H1 (cell line): ENCODE data around the gene DYNC1H1. TPM values are rescaled to one million over a fixed set of nuclear protein-coding genes. Genes with fewer than 3 reads are reported as not detected.

ENCODE experiments used
- CTCF ChIA-PET: fragments of 300-600 bp; sonication (Branson Sonifier 250); formaldehyde crosslinking; loops from one replicate; lab custom pipeline; 2021; ENCODE audit not compliant: partially characterized antibody; lab: Charles Lee
- POLR2A ChIA-PET: fragments of 300-600 bp; sonication (Branson Sonifier 250); formaldehyde crosslinking; loops from one replicate; lab custom pipeline; 2021; ENCODE audit warnings: inconsistent platforms; ENCODE audit not compliant: partially characterized antibody; lab: Charles Lee
- DNase-seq, 2 experiments: peaks; one replicate each; pipeline versions ENCODE4 v3.0.0 to v3.0.0-alpha.2; 2010 to 2022; ENCODE audit warnings: low spot score in 2 of 2, low read depth in 1 of 2, mixed read lengths in 1 of 2
- FAIRE-seq: peaks from 2 replicates; lab custom pipeline; 2011; peaks lifted over from hg19 to GRCh38; lab: Jason Lieb, UNC
- H2AFZ ChIP-seq: 2 replicates; pipeline ENCODE4 v1.8.1; 2012; ENCODE audit warnings: low read length, inconsistent platforms
- H2AK5ac ChIP-seq: 2 replicates; pipeline ENCODE4 v1.6.1; 2013; ENCODE audit warnings: low read depth, low read length
- H2BK120ac ChIP-seq: replicated peaks from 2 replicates; pipeline ENCODE3; 2013; ENCODE audit warnings: low read depth, low read length, inconsistent platforms
- H2BK12ac ChIP-seq: 2 replicates; pipeline ENCODE4 v1.6.1; 2013; ENCODE audit warnings: low read depth, low read length
- H2BK15ac ChIP-seq: 2 replicates; pipeline ENCODE4 v1.6.1; 2013; ENCODE audit warnings: low read length
- H2BK20ac ChIP-seq: 2 replicates; pipeline ENCODE4 v1.6.1; 2013; ENCODE audit warnings: low read length
- H2BK5ac ChIP-seq: 2 replicates; pipeline ENCODE4 v1.6.1; 2013; ENCODE audit warnings: low read depth, low read length
- H3K14ac ChIP-seq: 2 replicates; pipeline ENCODE4 v1.6.1; 2013; ENCODE audit warnings: inconsistent platforms; ENCODE audit not compliant: insufficient read length
- H3K18ac ChIP-seq: 2 replicates; pipeline ENCODE4 v1.6.1; 2013; ENCODE audit warnings: low read length; ENCODE audit errors: extremely low read depth
- H3K23ac ChIP-seq: 2 replicates; pipeline ENCODE4 v1.6.1; 2013; ENCODE audit warnings: inconsistent platforms; ENCODE audit not compliant: insufficient read length
- H3K23me2 ChIP-seq: 2 replicates; pipeline ENCODE4 v1.6.1; 2013; ENCODE audit warnings: low read depth, low read length
- H3K27ac ChIP-seq: 2 replicates; pipeline ENCODE4 v1.6.1; 2011; ENCODE audit warnings: low read depth, low read length, inconsistent platforms
- H3K27me3 ChIP-seq, 4 experiments: replicated peaks in 1 of 4; 1 replicate in 1 of 4; 2 replicates in 3 of 4; pipeline versions ENCODE4 v1.6.1 to v1.8.1; 2011 to 2013; ENCODE audit warnings: low read length in 3 of 4, mild to moderate bottlenecking in 3 of 4, inconsistent platforms in 2 of 4, mixed read lengths in 2 of 4, moderate library complexity in 1 of 4; ENCODE audit not compliant: control insufficient read depth in 3 of 4, insufficient read depth in 3 of 4; ENCODE audit errors: extremely low read depth in 1 of 4
- H3K36me3 ChIP-seq, 4 experiments: 2 replicates each; pipeline versions ENCODE4 v1.6.1 to v1.8.1; 2011 to 2013; ENCODE audit warnings: mild to moderate bottlenecking in 4 of 4, low read length in 3 of 4, moderate library complexity in 2 of 4, control low read depth in 1 of 4, inconsistent platforms in 1 of 4; ENCODE audit not compliant: insufficient read depth in 4 of 4, control insufficient read depth in 2 of 4
- H3K4ac ChIP-seq: replicated peaks from 2 replicates; pipeline ENCODE3; 2013; ENCODE audit warnings: low read length, low read depth, mixed read lengths, inconsistent platforms; ENCODE audit not compliant: insufficient read length
- H3K4me1 ChIP-seq, 4 experiments: replicated peaks in 1 of 4; 1 replicate in 1 of 4; 2 replicates in 3 of 4; pipeline versions ENCODE4 v1.6.1 to v1.8.1; 2011 to 2013; ENCODE audit warnings: low read length in 3 of 4, inconsistent platforms in 2 of 4, mixed read lengths in 1 of 4; ENCODE audit not compliant: insufficient read depth in 4 of 4, control insufficient read depth in 3 of 4
- H3K4me2 ChIP-seq, 2 experiments: 2 replicates each; pipeline versions ENCODE4 v1.6.1 to v1.8.1; 2011 to 2013; ENCODE audit warnings: low read depth in 2 of 2, low read length in 2 of 2, control low read depth in 1 of 2, inconsistent platforms in 1 of 2, mild to moderate bottlenecking in 1 of 2; ENCODE audit not compliant: insufficient read depth in 1 of 2
- H3K4me3 ChIP-seq, 4 experiments: fragments of 200-600, 300-600 bp in 1 of 4; sonication (generic), shearing (Covaris generic), sonication (Bioruptor Twin) in 1 of 4; 2 replicates each; pipeline versions ENCODE4 v1.5.1 to v1.8.1; 2011 to 2016; ENCODE audit warnings: low read length in 4 of 4, low read depth in 3 of 4, control low read depth in 2 of 4, inconsistent platforms in 2 of 4, mild to moderate bottlenecking in 2 of 4, mixed read lengths in 1 of 4, moderate library complexity in 1 of 4; ENCODE audit not compliant: insufficient read depth in 2 of 4; ENCODE audit errors: extremely low read depth in 1 of 4
- H3K56ac ChIP-seq: replicated peaks from 2 replicates; pipeline ENCODE3; 2013; ENCODE audit warnings: low read depth, mild to moderate bottlenecking, mixed read lengths, low read length, inconsistent platforms; ENCODE audit not compliant: insufficient read length
- H3K79me1 ChIP-seq: 2 replicates; pipeline ENCODE4 v1.6.1; 2013; ENCODE audit warnings: low read depth, low read length, control low read depth
- H3K79me2 ChIP-seq, 2 experiments: 2 replicates each; pipeline versions ENCODE4 v1.6.1 to v1.8.1; 2012 to 2013; ENCODE audit warnings: low read length in 2 of 2, mild to moderate bottlenecking in 2 of 2, inconsistent platforms in 1 of 2; ENCODE audit not compliant: insufficient read depth in 2 of 2, control insufficient read depth in 1 of 2
- H3K9ac ChIP-seq, 4 experiments: replicated peaks in 1 of 4; 1 replicate in 1 of 4; 2 replicates in 3 of 4; pipeline versions ENCODE4 v1.6.1 to v1.8.1; 2011 to 2013; ENCODE audit warnings: low read depth in 3 of 4, low read length in 3 of 4, control low read depth in 2 of 4, mild to moderate bottlenecking in 2 of 4, moderate library complexity in 2 of 4, inconsistent platforms in 1 of 4; ENCODE audit errors: extremely low read depth in 1 of 4
- H3K9me3 ChIP-seq, 2 experiments: 2 replicates each; pipeline versions ENCODE4 v1.6.1 to v1.8.1; 2012 to 2013; ENCODE audit warnings: mild to moderate bottlenecking in 2 of 2, moderate library complexity in 2 of 2, control low read depth in 1 of 2, inconsistent platforms in 1 of 2, low read depth in 1 of 2, low read length in 1 of 2, mixed read lengths in 1 of 2; ENCODE audit not compliant: insufficient read depth in 2 of 2
- H4K20me1 ChIP-seq, 2 experiments: replicated peaks in 1 of 2; 2 replicates each; pipeline versions ENCODE3 to v1.8.1; 2011 to 2013; ENCODE audit warnings: inconsistent platforms in 2 of 2, low read length in 2 of 2, mild to moderate bottlenecking in 1 of 2; ENCODE audit not compliant: insufficient read depth in 2 of 2, control insufficient read depth in 1 of 2
- H4K5ac ChIP-seq: 2 replicates; pipeline ENCODE4 v1.6.1; 2013; ENCODE audit warnings: low read length, low read depth, mixed read lengths, inconsistent platforms; ENCODE audit not compliant: insufficient read length
- H4K8ac ChIP-seq: 2 replicates; pipeline ENCODE4 v1.8.0; 2013; ENCODE audit warnings: mild to moderate bottlenecking, moderate library complexity, low read length, inconsistent platforms; ENCODE audit not compliant: insufficient read depth; ENCODE audit errors: extremely low read depth
- H4K91ac ChIP-seq: replicated peaks from 2 replicates; pipeline ENCODE3; 2013; ENCODE audit warnings: low read length, mixed read lengths, inconsistent platforms; ENCODE audit not compliant: insufficient read length
- BACH1 ChIP-seq: IDR thresholded peaks from 2 replicates; pipeline ENCODE4 v1.6.1; 2012; ENCODE audit warnings: low read length, improper control_type of control experiment
- EGR1 ChIP-seq: IDR thresholded peaks from 2 replicates; pipeline ENCODE4 v1.6.1; 2011; ENCODE audit warnings: low read depth, low read length, borderline replicate concordance
- FOSL1 ChIP-seq: IDR thresholded peaks from 2 replicates; pipeline ENCODE4 v1.6.1; 2011; ENCODE audit warnings: mild to moderate bottlenecking, low read depth, low read length, moderate library complexity; ENCODE audit not compliant: insufficient read depth
- GABPA ChIP-seq: IDR thresholded peaks from 2 replicates; pipeline ENCODE4 v1.6.1; 2011; ENCODE audit warnings: mild to moderate bottlenecking, low read length, moderate library complexity, borderline replicate concordance; ENCODE audit not compliant: insufficient read depth
- GTF2F1 ChIP-seq: IDR thresholded peaks from 2 replicates; pipeline ENCODE4 v1.6.1; 2012; ENCODE audit warnings: low read depth, low read length, improper control_type of control experiment, borderline replicate concordance
- HDAC2 ChIP-seq, 2 experiments: fragments of 300-600 bp in 1 of 2; sonication (generic) in 1 of 2; IDR thresholded peaks; 2 replicates each; pipeline ENCODE4 v1.6.1; 2011 to 2012; ENCODE audit warnings: low read depth in 2 of 2, low read length in 2 of 2, mild to moderate bottlenecking in 2 of 2, moderate library complexity in 2 of 2, borderline replicate concordance in 1 of 2, inconsistent platforms in 1 of 2
- SIN3A ChIP-seq, 2 experiments: IDR thresholded peaks in 1 of 2; conservative IDR thresholded peaks in 1 of 2; 2 replicates each; pipeline ENCODE4 v1.6.1; 2011 to 2012; ENCODE audit warnings: low read length in 2 of 2, improper control_type of control experiment in 1 of 2, low read depth in 1 of 2, mild to moderate bottlenecking in 1 of 2
- SP2 ChIP-seq: IDR thresholded peaks from 2 replicates; pipeline ENCODE4 v1.6.1; 2012; ENCODE audit warnings: mild to moderate bottlenecking, low read length, inconsistent platforms
- TAF7 ChIP-seq: optimal IDR thresholded peaks from 2 replicates; pipeline ENCODE3; 2011; ENCODE audit warnings: low read depth, mild to moderate bottlenecking, inconsistent platforms, low read length, moderate library complexity, borderline replicate concordance
- TBP ChIP-seq: IDR thresholded peaks from 2 replicates; pipeline ENCODE4 v1.6.1; 2011; ENCODE audit warnings: low read depth, low read length, improper control_type of control experiment
- WGBS, 2 experiments: shearing (Covaris generic) in 1 of 2; methylation state at CpG; one replicate each; pipeline versions ENCODE4 v1.1.6 to v1.1.7; 2013 to 2015; ENCODE audit warnings: low lambda C conversion rate in 2 of 2, mixed read lengths in 2 of 2, inconsistent platforms in 1 of 2, low coverage in 1 of 2, missing lambda C conversion rate in 1 of 2; ENCODE audit not compliant: insufficient replicate concordance in 2 of 2, insufficient coverage in 1 of 2, insufficient read length in 1 of 2; ENCODE audit errors: extremely low coverage in 1 of 2, missing lambda C conversion rate in 1 of 2; 5-methylcytosine and 5-hydroxymethylcytosine counted together
- polyA plus RNA-seq, 7 experiments: library from polyadenylated mRNA; depleted of rRNA in 3 of 7; stranded (reverse) in 5 of 7; unstranded in 2 of 7; fragments of >200 nt in 5 of 7; fragments of 200-250 nt in 2 of 7; gene quantifications; 1 replicate in 5 of 7; 2 replicates in 1 of 7; 4 replicates in 1 of 7; pipeline versions ENCODE4 v1.2.1 to v1.2.3, GENCODE V29; 2011 to 2013; ENCODE audit warnings: missing spikeins in 2 of 7, mixed read lengths in 2 of 7
- total RNA-seq: library from RNA; stranded (reverse); fragmentation: NEBNext Ultra II Directional; extraction: Animal tissue kit (Norgen Biotek cat#: 25700); gene quantifications from 2 replicates; pipeline ENCODE4 v1.2.1, GENCODE V29; 2021

The DYNC1H1 gene
- total and polyA plus RNA-seq, 2 of the 8 experiments (the other 6 are each of a cell fraction or from before 2014, with no cell fraction given): 238 to 387 TPM

DNA sequence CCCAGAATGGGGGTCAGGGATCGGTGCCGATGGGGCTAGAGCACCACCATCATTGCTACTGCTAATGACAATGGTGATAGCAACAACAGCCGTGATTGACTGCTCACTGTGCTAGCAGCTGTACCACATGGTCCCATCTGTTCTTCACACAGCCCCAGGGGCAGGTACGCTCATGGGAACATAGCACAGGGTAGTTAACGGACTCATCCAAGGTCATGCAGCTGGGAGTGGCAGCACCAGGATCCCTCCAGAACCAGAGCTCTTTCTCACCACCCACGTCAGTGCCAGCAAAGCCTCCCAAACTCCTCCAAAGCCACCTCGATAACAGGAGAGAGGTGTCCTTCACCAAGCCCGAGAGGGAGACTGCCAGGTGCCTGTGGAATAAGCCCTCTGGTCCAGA, 11.2 kb upstream of the DYNC1H1 start:
- H3K4me1 ChIP-seq: peaks cover 0 to 6% (median 3%) of the 10 kb centered on the region in 4 experiments; a peak in 5 of 7 replicates
- H3K27me3 ChIP-seq: peaks cover 0 to 2% (median 0%) of the 10 kb centered on the region in 4 experiments; a peak in 2 of 7 replicates
- no peak for TF ChIP-seq GABPA
- TF ChIP-seq HDAC2 (IDR thresholded peaks at IDR 0.05; ENCODE audit: borderline replicate concordance in 1 of 2, low read depth in 2 of 2, low read length in 2 of 2): no peak
- TF ChIP-seq EGR1: no peak
- no peak for TF ChIP-seq BACH1
- no peak for TF ChIP-seq FOSL1
- no peak for TF ChIP-seq SIN3A (conservative IDR thresholded peaks at IDR 0.05 in 1 of 2, IDR thresholded peaks at IDR 0.05 in 1 of 2; ENCODE audit: low read depth in 1 of 2, low read length in 2 of 2)
- no peak for TF ChIP-seq TAF7
- TF ChIP-seq SP2: no peak
- no peak for TF ChIP-seq GTF2F1
- TF ChIP-seq TBP: no peak
- no peak for DNase-seq
- H4K5ac ChIP-seq: no peak overlapping the region
- H3K18ac ChIP-seq: no peak overlapping the region
- WGBS, 2 experiments: 87% methylated on average over 8 of the region's 8 CpGs; no CpG with 5 or more reads in 1 of the 2 experiments
- H2BK20ac ChIP-seq: no peak overlapping the region
- no peak overlapping the region; a peak in 1 of 7 replicates for H3K9ac ChIP-seq
- H3K23ac ChIP-seq: no peak overlapping the region
- no peak for FAIRE-seq
- H3K27ac ChIP-seq: no peak overlapping the region
- H2AFZ ChIP-seq: no peak overlapping the region
- H2BK5ac ChIP-seq: no peak overlapping the region
- peaks cover 0 to 6% of the 10 kb centered on the region in 2 experiments; a peak in 1 of 4 replicates for H3K79me2 ChIP-seq
- peaks cover 2% of the 10 kb centered on the region; the same call in 1 of the 2 replicates for H3K79me1 ChIP-seq
- H3K4ac ChIP-seq: no peak overlapping the region
- H2BK15ac ChIP-seq: no peak overlapping the region
- ChIA-PET POLR2A (interaction anchor here (0.5 to 1.7 kb wide), 2 partner anchors 12 to 184 kb away, joined by 4 to 5 read pairs; no protein-coding TSS in a partner anchor), CTCF (interaction anchor here (1.1 to 5.1 kb wide), 13 partner anchors 9 to 244 kb away, joined by 3 to 33 read pairs (median 4); partner anchors contain the start of gene DYNC1H1)
- no peak overlapping the region for H2BK120ac ChIP-seq
- no peaks in the 10 kb centered on the region for H3K36me3 ChIP-seq
- H3K9me3 ChIP-seq: no peaks in the 10 kb centered on the region
- no peak overlapping the region for H3K56ac ChIP-seq
- H4K8ac ChIP-seq: no peak overlapping the region
- no peak overlapping the region for H2BK12ac ChIP-seq
- no peak overlapping the region for H4K91ac ChIP-seq
- peaks cover 9% of the 10 kb centered on the region for H3K23me2 ChIP-seq
- no peak overlapping the region for H3K4me2 ChIP-seq
- no peaks in the 10 kb centered on the region for H4K20me1 ChIP-seq
- H3K14ac ChIP-seq: no peak overlapping the region
- H2AK5ac ChIP-seq: no peak overlapping the region
- no peak overlapping the region for H3K4me3 ChIP-seq
